Hippocampal formation (tissue), 2 donors: ENCODE results near the gene KRT3.

Source experiments
- DNase-seq, 2 donors: peaks; one replicate each; lab custom pipeline; 2025; lab: John Stamatoyannopoulos, UW

The KRT3 gene

GRCh38 chr12:52827499-52828090 lies 31.7 kb upstream of the KRT3 start:
- no peak for DNase-seq

- DNase-seq: no peak
Observed at GRCh38 chr12:52826611-52827498, 30.9 kb upstream of the KRT3 start.

GRCh38 chr12:52825961-52826360 lies 30.0 kb upstream of the KRT3 start:
- DNase-seq: no peak

- no peak for DNase-seq
Observed at GRCh38 chr12:52824741-52825410, 29.0 kb upstream of the KRT3 start.

GRCh38 chr12:52823761-52824450 lies 28.0 kb upstream of the KRT3 start:
- no peak for DNase-seq

GRCh38 chr12:52822771-52823510 lies 27.0 kb upstream of the KRT3 start:
- DNase-seq: no peak

- no peak for DNase-seq
Observed at GRCh38 chr12:52821826-52822660, 26.1 kb upstream of the KRT3 start.

- DNase-seq: no peak
Observed at GRCh38 chr12:52821071-52821730, 25.3 kb upstream of the KRT3 start.

- DNase-seq: no peak
Observed at GRCh38 chr12:52820521-52820920, 24.6 kb upstream of the KRT3 start.

- DNase-seq: no peak
Observed at GRCh38 chr12:52819731-52820510, 24.0 kb upstream of the KRT3 start.

GRCh38 chr12:52818887-52819420 lies 23.0 kb upstream of the KRT3 start:
- no peak for DNase-seq

GRCh38 chr12:52818388-52818787 lies 22.5 kb upstream of the KRT3 start:
- no peak for DNase-seq

- no peak for DNase-seq
Observed at GRCh38 chr12:52817699-52818238, 21.9 kb upstream of the KRT3 start.

GRCh38 chr12:52817003-52817698 lies 21.2 kb upstream of the KRT3 start:
- DNase-seq: no peak

- no peak for DNase-seq
Observed at GRCh38 chr12:52815676-52816588, 20.0 kb upstream of the KRT3 start.

- no peak for DNase-seq
Observed at GRCh38 chr12:52815161-52815560, 19.2 kb upstream of the KRT3 start.

GRCh38 chr12:52814710-52815155 lies 18.8 kb upstream of the KRT3 start:
- no peak for DNase-seq
